Renal cortex interstitium (tissue), 11 donors: ENCODE results near the gene HOXB1. TPM values are rescaled to one million over a fixed set of nuclear protein-coding genes. Genes with fewer than 3 reads are reported as not detected.
"Not testable (repeated sequence)": the region's sequence is repeated elsewhere in the genome, so short reads cannot be mapped to it uniquely, and the experiment has no call there.

Experiments
- DNase-seq, 11 donors: peaks; one replicate each; pipeline ENCODE4 v3.0.0-alpha.2; 2013; ENCODE audit warnings: low read depth in 9 of 11, low spot score in 4 of 11; ENCODE audit errors: extremely low read depth in 1 of 11
- polyA plus RNA-seq, 3 donors: library from polyadenylated mRNA; unstranded; fragments of 120-200 nt; gene quantifications; one replicate each; pipeline ENCODE4 v1.2.1, GENCODE V29; 2013; ENCODE audit not compliant: insufficient read length in 3 of 3

Gene HOXB1
- polyA plus RNA-seq, 3 donors, result 0.19 to 0.91 (median 0.27) TPM

DNA sequence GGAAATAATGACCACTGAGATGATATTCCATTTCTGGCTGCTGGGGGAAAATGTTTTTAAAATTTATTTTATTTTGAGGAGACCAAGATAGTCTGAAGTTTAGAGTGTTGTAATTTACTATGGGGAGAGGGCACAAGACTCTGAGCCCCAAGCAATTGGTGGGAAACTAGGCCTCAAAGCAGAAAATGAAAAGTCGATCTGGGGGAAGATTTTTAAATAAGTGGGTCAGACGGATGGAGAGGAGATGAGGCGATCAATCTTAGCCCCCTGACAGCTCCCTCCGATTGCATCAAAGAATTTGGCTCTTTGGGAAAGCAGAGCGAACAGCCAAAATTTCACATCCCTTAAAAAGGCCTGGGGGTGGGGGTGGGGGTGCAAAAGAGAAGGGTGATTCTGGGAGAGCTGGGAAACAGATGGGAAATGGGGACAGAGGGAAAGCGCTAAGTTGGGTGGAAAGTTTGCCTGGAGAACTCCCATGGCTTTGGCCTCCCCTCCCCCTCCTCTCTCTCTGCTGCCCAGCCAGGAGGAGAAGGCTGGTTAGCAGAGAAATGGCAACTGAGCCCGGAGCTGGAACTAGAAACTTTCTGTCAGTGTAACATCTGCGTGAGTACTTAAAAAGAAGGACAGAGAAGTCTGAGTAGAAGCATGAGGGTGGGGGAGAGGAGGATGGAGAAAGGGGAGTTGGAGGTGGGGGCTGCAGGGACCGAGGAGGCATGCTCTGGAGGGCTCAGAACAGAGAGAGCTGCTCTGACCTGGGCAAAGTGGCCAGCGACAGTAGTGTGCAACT is 15.5 kb upstream of the HOXB1 start:
- DNase-seq, result no peak

DNA sequence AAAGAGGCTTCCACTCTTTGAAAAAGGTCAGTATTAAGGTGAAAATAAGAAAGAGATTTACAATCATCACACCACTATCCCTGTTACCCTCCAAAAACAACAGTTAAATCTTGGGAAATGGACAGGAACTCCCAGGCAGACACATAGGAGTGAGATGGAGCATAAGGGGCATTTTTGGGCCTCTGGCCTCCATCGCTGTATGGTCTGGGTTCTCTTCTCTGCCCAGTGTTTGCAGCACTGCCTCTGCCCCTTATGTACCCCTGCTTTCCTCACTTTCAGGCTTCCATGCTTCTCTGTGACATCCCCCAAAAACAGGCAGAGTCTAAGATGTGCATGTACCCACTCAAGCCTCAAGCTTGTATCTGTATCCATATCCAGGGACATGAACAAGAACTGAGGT is 14.7 kb upstream of the HOXB1 start:
- no peak for DNase-seq

DNA sequence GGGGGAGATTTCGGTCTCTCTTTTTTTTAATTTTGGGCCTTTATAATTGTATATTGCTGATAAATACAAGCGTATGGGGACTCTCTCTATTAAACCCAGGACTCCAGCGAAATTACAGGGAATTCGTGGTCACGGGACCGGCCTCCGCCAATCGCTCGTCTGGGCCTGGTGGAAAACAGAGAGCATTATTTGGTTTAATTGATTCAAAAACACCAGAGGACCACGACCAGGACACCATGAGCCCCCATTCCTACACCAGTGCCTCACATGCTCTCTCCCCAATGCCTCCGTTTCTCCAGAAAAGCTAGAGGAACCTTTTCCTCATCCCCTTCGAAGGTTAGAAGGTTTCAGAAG is 14.2 kb upstream of the HOXB1 start, which contains the start of gene HOXB2:
HOXB2 (minus strand) TSS at position 88 of the 354 bp plus-strand sequence. CDS start 198 bp downstream, outside the sequence.
- DNase-seq, result no peak

DNA sequence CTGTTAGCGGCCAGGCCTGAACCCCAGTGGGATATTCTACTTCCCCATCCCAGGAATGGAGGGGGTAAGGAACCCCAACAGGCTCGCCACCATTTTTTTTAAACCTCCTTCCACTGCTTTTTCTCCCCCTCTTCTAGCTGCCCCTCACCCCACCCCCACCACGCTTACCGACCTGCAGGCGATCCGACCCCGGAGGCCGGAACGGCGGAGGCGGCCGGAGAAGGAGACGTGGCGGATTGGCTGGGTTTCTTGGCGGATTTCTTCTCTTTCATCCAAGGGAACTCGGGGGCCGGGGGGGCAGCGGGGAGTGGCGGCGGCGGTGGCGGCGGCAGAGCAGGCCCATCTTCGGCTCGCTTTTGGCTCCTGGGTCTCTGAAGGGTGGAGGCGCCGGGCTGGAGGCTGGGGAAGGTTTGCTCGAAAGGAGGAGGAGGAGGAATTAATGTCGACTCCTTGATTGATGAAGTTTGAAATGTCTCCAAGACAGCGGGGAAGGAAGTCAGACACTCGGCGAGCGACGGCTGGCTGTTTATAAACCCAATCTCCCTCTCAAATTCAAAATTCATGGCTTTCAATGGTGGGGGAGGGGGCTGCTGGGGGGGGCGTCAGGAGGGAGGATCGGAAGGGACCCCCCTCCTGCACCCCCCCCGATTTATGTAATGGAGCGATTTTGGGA is 13.7 kb upstream of the HOXB1 start:
- peak in 2 of 11 donors; percentile 84 for DNase-seq

DNA sequence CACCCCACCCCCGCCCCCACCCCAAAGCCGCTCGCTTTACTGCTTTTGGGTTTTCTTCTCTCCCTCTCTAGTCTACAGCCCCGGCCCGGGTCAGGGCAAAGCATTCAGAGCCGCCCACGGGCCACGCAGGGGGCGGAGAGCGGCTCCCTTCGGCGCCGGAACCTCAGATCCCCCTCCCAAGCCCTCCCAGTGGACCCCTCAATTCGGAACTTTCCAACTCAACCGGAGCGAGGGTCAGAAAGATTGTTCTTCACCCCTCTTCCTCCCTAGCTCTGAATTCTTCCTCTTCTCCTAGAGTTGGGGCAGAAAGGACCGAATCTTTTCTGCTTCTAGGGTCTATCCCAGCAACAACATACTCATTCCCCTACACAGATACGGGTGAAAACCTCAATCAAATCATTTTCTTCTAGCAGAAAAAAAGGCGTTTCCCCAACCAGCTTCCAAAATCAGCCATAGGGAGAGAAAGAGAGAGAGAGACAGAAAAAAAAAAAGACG is 13.1 kb upstream of the HOXB1 start:
- no peak for DNase-seq

DNA sequence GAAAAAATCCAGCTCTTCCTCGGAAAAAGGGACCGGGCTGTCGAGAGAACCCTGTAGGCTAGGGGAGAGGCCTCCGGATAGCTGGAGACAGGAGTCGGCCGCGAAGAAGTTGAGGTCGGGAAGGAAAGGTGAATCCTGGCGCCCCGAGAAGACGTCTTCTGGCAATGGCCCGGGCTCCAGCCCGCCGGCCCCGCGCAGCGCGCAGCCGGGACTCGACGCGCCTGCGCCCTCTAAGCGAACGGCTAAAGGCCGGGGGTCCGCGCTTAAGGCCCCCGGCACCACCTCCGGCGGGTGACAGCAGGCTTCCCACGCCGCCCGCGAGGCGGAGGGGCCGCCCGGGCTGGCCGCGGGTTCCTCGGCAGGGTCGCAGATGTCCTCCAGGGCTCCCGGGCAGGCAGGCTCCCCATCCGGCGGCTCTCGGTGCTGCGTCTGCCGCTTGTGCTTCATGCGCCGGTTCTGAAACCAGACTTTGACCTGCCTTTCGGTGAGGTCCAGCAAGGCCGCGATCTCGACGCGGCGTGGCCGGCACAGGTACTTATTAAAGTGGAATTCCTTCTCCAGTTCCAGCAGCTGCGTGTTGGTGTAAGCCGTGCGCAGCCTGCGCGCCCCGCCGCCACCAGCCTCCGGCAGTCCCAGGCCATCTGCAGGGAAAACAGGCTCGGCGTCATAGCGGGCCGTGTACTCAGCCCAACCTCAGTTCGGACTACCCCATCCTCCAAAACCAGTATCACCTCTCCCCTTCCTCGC is 12.5 kb upstream of the HOXB1 start:
- DNase-seq, result no peak

DNA sequence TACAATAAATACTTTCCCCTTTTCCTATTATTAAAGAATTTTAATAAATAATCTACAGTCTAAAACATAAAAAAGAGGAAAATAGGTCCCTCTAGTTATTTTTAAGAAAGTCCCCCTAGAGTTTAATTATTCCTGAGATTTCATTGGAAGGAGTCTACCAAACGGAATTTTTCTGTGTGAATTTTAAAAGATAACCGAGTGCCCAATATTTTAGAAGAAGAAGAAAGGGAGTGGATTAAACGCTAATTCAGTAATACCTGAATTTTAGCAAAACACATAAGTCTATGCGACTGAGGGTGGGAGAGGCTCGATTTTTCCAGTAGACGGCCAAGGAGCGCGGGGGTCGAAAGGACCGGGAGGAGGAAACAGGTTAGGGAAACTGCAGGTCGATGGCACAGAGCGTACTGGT is 11.9 kb upstream of the HOXB1 start:
- no peak for DNase-seq

DNA sequence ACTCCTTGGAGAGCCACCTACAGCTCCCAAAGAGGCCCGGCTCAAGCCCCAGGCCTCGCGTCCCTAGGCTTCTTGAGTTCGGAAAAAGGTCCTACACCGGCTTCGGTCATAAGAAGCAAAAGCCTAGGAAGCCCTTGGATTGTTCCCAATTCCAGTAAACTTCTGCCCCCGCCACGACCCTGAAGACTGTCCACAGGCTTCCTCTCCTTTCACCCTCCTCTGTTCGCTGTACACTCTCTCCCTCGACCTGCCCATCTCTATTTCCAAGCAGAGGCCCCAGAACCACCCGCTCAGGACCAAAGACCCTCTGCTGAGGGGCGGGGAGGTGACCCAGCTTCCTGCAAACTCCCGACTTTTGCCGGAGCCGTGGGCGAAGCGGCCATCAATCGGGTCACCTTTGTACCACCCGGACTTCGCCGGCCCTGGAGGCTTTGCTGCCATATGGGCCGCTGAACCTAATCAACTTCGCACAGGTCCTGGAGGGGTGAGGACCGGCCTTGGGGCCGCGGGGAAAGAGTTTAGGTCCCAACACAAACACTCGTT is 11.4 kb upstream of the HOXB1 start:
- no peak for DNase-seq

DNA sequence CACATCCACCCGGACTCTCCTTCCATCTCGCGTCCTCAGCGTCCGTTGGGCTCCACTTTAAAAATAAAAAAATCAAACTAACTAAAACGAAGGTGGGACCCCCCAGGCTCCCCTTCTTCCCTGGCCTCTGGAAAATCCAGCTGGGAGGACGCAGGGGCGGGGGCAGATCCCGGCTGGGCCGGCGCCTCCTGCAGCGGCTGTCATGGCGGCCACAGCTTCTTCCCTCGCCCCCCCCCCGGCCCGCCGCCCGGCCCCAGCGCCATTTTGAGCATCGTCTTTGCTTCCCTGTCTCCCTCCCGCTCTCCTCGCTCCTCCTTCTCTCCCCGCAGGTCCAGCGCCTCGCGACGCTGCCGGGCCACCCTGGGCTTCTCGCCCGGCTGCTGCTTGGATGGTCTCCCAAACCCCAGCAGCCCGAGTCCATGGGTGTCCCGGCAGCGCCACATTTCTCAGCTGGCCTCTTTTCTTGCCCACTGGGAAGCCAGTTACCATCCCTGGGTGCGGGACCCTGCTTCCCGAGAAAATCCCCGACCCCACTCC is 10.8 kb upstream of the HOXB1 start:
- no peak for DNase-seq

DNA sequence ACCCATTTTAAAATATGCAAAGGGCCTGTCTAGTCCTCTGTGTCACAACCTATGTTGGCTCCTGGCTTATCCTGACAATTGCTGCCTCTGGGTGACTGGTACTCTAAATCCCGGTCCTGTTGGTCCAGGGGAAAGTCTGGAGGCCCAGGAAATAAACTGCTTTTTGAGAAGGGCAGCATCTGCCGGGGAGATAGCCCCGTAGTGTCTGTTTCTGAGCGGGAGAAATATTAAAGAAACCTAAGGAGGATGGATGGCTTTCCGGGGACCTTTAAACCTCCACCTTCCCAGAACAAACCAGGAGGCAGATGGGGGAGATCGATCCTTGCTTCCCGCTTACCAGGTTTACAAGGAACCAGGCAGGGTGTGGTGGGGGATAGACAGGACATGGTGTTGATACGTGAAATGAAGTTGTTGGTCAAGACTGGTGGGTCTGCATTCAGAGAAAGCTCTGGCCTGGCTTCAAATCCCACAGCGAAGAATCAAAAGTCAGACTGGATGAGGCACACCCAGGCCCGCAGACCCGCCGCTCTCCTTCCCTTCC is 10.3 kb upstream of the HOXB1 start:
- DNase-seq, result no peak

DNA sequence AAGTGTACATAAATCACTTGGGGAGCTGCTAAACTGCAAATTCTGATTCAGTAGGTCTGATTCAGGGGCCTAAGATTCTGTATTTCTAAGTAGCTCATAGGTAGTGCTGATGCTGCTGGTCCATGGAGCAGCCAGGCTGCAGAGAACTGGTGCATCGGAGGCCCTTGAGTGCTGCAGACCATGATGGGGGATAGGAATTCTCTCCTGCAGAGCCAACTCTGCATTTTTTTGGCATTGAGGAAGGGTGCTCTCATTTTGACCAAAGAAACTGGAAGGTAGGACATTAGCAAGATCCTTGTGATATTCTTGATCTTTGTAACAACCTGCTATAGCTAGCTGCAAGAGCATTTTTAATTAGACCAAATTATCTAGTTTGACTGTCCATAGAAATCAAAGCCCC is 9.4 kb upstream of the HOXB1 start:
- no peak for DNase-seq

DNA sequence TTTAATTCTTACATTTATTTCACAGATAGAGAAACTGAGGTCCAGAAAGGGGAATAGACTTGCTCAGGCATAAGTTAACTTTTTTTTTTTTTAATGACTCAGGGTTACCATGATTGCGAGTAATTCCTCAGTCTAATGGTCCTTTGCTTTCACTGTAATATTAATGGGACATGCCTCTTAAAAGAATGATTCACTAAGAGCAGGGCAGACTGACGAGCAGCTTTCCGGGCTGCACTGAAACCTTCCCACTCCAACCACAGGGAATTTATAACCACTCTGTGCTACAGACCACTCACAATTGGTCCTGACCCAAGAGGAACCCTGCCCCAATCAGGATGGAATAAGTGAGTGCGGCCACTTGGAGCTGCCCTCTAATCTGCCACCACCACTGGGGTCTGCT is 8.4 kb upstream of the HOXB1 start:
- no peak for DNase-seq

DNA sequence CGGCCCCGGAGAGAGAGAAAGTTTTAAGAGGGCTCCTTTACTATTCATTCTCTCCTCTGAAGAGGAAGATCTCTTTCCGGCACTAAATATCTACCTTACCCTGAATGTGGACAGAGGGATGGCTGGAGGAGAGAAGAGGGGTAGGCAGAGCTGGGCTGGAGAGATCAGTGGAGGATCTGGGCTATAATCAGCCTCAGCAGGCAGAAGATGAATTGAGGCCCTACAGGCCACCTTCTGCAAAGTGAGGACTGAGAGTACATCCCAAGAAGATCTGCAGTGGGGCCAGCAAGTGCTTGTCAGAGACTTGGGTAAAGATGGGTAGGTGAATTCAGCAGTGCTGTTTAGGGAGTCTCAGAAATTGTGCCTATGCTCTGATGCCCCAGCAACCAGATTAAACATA is 6.5 kb upstream of the HOXB1 start:
- no peak for DNase-seq

DNA sequence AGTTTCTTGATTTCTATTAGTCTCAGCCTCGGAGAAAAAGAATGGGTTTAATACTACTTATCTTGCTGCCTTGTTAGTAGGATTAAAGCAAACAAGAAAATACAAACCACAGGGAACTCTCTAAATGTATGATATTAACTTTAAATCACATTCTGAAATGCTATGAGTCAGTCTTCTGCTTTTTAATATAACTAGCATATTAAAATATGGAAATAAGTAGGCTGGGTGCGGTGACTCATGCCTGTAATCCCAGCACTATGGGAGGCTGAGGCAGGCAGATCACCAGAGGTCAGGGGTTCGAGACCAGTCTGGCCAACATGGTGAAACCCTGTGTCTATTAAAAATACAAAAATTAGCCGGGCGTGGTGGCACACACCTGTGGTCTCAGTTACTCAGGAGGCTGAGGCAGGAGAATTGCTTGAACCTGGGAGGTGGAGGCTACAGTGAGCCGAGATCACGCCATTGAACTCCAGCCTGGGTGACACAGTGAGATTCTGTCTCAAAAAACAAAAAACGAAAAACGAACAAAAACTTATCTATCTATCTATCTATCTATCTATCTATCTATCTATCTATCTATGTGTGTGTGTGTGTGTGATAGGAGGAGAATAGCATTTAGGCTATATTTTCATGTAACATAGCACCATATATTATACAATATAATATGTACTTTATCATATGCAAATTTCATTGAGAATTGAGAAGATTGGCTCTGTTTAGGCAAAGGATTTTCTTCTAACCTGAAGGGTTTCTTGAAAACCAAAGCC is 5.2 kb upstream of the HOXB1 start:
- not testable (repeated sequence) for DNase-seq

DNA sequence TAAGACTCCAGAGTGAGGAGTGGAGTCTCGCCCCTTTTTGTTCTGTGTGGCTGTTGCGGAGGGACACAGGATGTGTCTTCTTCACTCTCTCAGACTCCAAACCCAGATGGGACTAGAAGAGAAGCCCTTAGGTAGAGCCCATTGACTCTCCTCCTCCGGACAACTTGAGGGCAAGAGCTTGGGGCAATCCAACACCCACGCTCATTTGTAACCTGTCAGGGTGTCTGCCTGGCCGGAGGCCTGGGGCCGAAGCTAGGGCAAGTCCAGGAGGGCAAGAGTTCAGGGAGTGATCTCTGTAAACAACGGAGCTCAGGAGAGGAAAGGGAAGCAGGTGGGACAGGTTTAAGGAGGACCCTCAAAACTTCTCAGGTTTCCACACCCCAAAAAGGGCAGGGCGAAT is 1.4 kb upstream of the HOXB1 start:
- no peak for DNase-seq

DNA sequence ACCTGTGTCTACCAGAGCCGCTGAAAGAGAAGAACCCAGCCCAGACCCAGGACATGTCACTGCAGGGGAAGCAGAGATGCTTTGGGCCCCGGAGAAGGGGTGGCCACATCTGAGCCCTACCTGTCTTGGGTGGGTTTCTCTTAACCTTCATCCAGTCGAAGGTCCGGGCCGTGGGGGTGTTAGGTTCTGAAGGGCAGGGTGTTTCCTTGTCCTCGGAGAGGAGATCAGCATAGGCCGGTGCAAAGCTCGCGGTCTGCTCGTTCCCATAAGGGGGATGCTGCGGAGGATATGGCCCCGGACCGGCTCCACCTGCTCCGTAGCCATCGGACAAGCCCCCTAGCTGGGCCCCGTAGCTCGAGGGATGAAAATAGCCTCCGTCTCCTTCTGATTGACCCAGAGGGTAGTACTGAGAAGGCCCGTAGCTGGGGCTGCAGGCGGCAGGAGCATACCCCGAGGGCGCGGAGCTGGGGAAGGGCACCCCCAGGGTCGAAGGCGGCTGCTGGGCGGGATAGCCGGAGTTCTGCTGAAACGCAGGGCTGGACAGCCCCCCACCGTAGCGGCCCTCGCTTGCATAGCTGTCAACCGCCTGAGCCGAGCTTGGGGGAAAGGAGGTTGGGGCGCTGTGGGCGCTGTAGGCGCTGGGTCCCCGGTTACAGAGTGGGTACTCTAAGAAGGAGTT is 464 bp downstream of the HOXB1 start:
- no peak for DNase-seq

DNA sequence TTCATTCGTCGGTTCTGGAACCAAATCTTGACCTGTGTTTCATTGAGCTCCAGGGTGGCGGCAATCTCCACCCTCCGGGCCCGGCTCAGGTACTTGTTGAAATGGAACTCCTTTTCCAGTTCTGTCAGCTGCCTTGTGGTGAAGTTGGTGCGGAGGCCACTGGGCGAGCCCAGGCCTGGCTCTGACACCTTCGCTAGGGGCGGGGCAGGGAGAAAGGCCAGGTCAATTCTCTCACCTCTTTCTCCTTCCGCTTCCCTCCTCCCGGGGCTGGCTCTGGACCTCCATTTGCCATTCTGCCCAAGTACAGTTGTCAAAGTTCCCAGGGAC is 1.2 kb downstream of the HOXB1 start:
- no peak for DNase-seq
